ENCODE data around the gene ARVCF. TPM values are rescaled to one million over a fixed set of nuclear protein-coding genes. Genes with fewer than 3 reads are reported as not detected.

Gene ARVCF
- total and polyA plus RNA-seq, 8 donors = 3.5 to 51.3 (median 13.6) TPM

DNA sequence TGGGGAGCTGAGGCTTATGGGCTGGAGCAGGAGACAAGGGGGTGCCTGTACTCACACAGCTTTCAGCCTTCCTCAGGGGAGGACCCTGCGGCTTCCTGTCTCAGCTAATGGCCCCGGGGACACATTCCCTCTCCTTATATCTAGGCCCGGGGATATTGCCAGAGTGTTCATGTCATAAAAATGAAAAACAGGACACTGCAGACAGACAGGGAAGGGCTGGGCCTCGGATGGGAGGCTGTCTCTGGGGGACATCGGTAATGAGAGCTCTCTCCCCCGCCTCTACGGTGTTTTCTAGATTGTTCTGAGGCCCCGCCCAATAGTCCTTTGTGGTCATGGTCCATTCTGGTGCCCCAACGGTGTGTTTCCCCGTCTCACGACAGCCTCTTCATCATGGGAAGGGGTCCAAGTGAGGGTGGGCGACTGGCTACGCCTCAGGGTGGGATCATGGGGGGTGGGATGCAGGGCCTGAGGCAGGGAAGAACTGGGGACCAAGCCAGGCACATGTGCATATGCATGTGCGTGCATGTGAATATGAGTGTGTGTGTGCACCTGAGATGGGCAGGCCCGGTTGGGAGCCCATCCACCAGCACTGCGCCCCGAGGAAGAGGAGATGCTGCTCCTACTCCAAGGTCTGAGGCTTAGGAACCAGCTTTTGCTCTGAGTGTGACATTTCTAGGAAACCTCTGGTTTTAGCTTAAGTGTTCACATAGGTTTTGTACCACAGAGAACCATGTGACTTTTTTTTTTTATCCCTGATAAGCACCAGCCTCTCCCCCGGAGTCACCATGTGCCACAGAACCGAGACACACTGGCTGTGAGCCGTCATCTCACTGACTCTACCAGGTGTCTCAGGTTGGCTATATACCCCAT is 5.3 kb downstream of the ARVCF start:
- TF ChIP-seq CTCF (IDR thresholded peaks at IDR 0.05) (no peak), POLR2AphosphoS5 (IDR thresholded peaks at IDR 0.05) (no peak), EP300 (IDR thresholded peaks at IDR 0.05) (no peak), POLR2A (IDR thresholded peaks at IDR 0.05) (no peak)

DNA sequence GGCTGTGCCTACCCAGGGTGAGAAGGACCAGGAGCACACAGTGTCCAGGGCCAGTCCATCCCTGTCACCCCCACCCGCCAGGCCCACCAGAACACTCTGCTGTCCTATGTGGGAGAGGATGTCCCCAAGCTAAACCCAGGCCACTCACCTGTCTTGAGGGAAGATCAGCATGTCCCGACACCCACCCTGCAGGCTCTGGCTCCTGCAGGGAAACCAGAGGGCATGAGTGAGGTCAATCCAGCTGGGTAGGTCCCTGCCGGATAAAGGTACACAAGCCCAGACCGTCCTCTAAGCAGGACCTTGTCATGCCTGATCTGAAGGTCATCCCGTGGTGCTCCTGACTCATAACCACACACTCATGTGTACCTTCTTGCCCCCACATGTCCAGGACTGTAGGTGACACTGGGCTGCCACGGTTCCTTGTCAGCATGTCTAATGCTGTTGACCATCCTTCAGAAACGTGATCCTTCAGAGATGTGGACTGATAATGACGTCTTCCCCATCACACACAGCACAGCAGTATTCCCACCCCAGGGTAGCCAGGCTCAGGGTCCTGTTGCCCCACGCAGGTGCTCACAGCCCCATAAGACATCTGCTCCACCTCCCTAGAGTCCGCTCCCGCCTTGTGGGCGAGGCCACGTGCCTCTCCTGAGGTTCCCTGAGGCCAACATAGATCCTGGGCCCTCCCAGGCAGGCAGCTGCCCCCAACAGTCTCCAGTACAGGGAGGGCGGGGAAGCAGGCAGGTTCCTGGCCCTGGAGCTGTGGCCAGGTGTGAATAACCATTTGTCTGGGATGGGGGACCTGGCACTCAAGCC is 6.1 kb downstream of the ARVCF start:
- peak overlapping the region in 1 of 5 donors; percentile 42 for H3K27ac ChIP-seq

More for the DNA sequence above, 5.3 kb downstream of the ARVCF start:
- Histone ChIP-seq H3K36me3 (no peaks in the 10 kb centered on the region), H3K4me3 (no peak overlapping the region), H3K27me3 (peaks cover 0 to 16% (median 0%) of the 10 kb centered on the region in 3 donors), H3K27ac (peak overlapping the region in 1 of 5 donors; percentile 42), H3K4me1 (peaks cover 0 to 38% (median 21%) of the 10 kb centered on the region in 4 donors), H3K9me3 (no peaks in the 10 kb centered on the region)
- DNase-seq = no peak
- intact Hi-C loops (cut with DNase I; ENCODE audit: low total_unique reads) = loop anchor here (5.0 kb wide), 1 partner anchor 34 kb away; no protein-coding TSS in a partner anchor
- 75 to 78% (median 76%) methylated on average over 20 of the region's 20 CpGs for WGBS, 5 donors

DNA sequence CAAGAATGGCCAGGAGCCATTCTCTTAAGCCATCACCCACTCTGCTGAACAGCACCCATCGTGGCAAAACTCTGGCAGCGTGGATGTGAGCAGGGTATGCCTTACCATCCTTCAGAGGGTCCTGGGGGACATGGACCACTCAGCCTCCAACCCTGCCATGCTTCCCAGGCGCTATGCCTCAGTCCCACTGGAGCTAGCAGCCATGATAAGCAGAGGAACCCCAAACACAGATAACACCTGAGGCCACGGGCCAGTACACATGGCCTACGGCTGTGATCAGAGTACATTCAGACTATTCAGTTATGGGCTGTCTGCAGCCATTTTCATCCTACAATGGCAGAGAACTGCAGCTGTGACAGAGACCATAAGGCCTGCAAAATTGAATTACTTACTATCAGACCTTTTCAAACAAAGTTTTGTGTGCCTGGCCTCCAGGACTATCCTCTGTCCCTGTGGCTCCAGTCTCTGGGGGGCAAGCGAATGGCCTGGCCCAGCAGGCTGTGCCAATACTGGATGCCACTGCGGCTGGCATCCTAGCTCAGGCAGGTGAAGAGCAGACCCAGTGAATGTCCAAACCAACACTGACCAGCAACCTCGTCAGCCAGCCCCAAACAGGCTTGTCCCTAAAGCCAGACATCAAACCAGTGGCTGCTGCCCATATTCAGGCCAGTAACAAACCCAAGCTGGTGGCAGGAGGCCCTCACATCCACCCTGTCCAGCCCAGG is 6.9 kb downstream of the ARVCF start:
- Histone ChIP-seq H3K27me3 (peaks cover 0 to 3% (median 0%) of the 10 kb centered on the region in 3 donors), H3K27ac (no peak overlapping the region), H3K9me3 (no peaks in the 10 kb centered on the region), H3K4me1 (peaks cover 0 to 22% (median 5%) of the 10 kb centered on the region in 4 donors), H3K4me3 (no peak overlapping the region), H3K36me3 (no peaks in the 10 kb centered on the region)
- DNase-seq = no peak
- no peak for TF ChIP-seq CTCF (IDR thresholded peaks at IDR 0.05)
- no peak for TF ChIP-seq POLR2AphosphoS5 (IDR thresholded peaks at IDR 0.05)
- no peak for TF ChIP-seq POLR2A (IDR thresholded peaks at IDR 0.05)
- TF ChIP-seq EP300 (IDR thresholded peaks at IDR 0.05) = no peak
- intact Hi-C loops (cut with DNase I; ENCODE audit: low total_unique reads) = loop anchor here (5.0 kb wide), 1 partner anchor 32 kb away; no protein-coding TSS in a partner anchor
- 72 to 89% (median 84%) methylated on average over 5 to 8 of the region's 8 CpGs for WGBS, 5 donors

More for the DNA sequence above, 6.1 kb downstream of the ARVCF start:
- no peak for TF ChIP-seq POLR2AphosphoS5 (IDR thresholded peaks at IDR 0.05)
- no peak for TF ChIP-seq CTCF (IDR thresholded peaks at IDR 0.05)
- TF ChIP-seq POLR2A (IDR thresholded peaks at IDR 0.05) = no peak
- no peak overlapping the region for H3K4me3 ChIP-seq
- peaks cover 0 to 29% (median 13%) of the 10 kb centered on the region in 4 donors for H3K4me1 ChIP-seq
- 69 to 89% (median 78%) methylated on average over 11 to 14 of the region's 14 CpGs for WGBS, 5 donors
- intact Hi-C loops (cut with DNase I; ENCODE audit: low total_unique reads) = loop anchor here (5.0 kb wide), 1 partner anchor 33 kb away; no protein-coding TSS in a partner anchor
- no peaks in the 10 kb centered on the region for H3K9me3 ChIP-seq
- H3K36me3 ChIP-seq = no peaks in the 10 kb centered on the region
- peaks cover 0 to 10% (median 0%) of the 10 kb centered on the region in 3 donors for H3K27me3 ChIP-seq
- no peak for DNase-seq
